ENCODE measurements around the gene PRRC2B.
"Not testable (repeated sequence)": the region's sequence is repeated elsewhere in the genome, so short reads cannot be mapped to it uniquely, and the experiment has no call there.

Gene PRRC2B

GRCh38 chr9:131546336-131547084, 152.6 kb downstream of the PRRC2B start:
- DNase-seq, result no peak

DNA sequence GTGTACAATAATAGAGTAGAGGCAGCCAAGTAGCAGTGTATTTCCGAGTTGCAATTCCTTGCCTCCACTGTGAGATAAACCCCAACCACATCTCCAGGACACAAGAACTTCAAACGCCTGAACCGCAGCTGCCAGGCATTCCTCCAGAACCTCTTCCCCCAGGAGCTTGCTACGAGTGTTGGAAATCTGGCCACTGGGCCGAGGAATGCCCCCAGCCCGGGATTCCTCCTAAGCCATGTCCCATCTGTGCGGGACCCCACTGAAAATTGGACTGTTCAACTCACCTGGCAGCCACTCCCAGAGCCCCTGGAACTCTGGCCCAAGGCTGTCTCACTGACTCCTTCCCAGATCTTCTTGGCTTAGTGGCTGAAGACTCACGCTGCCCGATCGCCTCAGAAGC, 155.3 kb downstream of the PRRC2B start:
- not testable (repeated sequence) for DNase-seq
